Measurements from ENCODE around the gene ARHGAP10.

ARHGAP10 gene

GRCh38 chr4:147938496-147938895 is 206.6 kb downstream of the ARHGAP10 start:
- Histone ChIP-seq H3K9me3 (ENCODE audit: control insufficient read depth, insufficient read depth, low read length) (no peaks in the 10 kb centered on the region), H3K4me3 (ENCODE audit: low read depth, low read length) (no peak overlapping the region), H3K9ac (ENCODE audit: low read depth, low read length) (no peak overlapping the region), H3K27ac (ENCODE audit: low read depth, low read length) (no peak overlapping the region), H3K27me3 (ENCODE audit: control insufficient read depth, insufficient read depth, low read length) (no peaks in the 10 kb centered on the region), H3K4me1 (ENCODE audit: control insufficient read depth, insufficient read depth, low read length) (0 out of 2 replicates have a peak, but pooled peaks cover 4% of the 10 kb centered on the region), H3K36me3 (ENCODE audit: control insufficient read depth, insufficient read depth, low read length) (no peaks in the 10 kb centered on the region)

DNA sequence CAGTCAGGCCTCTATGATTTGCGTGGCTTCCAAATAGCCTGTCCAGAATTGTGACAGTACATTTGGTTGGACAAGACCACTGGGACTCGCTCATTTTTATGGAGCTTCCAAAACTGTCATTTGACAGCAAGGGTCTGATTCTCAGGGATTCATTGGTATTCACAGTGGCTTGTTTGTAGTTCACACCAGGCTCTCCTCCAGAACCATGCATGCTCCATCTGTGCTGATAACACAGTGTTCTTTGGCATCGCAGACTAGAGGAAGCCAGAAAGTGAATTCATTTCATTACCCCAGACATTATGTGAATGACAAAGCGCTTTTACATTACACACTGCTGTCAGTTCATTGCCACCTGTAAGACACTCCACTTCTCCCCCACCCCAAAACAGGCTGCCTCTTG is 208.3 kb downstream of the ARHGAP10 start:
- Histone ChIP-seq H3K9ac (ENCODE audit: low read depth, low read length) (no peak overlapping the region), H3K4me1 (ENCODE audit: control insufficient read depth, insufficient read depth, low read length) (0 out of 2 replicates have a peak, but pooled peaks cover 4% of the 10 kb centered on the region), H3K4me3 (ENCODE audit: low read depth, low read length) (no peak overlapping the region), H3K27me3 (ENCODE audit: control insufficient read depth, insufficient read depth, low read length) (no peaks in the 10 kb centered on the region), H3K27ac (ENCODE audit: low read depth, low read length) (no peak overlapping the region), H3K9me3 (ENCODE audit: control insufficient read depth, insufficient read depth, low read length) (no peaks in the 10 kb centered on the region), H3K36me3 (ENCODE audit: control insufficient read depth, insufficient read depth, low read length) (no peaks in the 10 kb centered on the region)

- Histone ChIP-seq H3K4me1 (ENCODE audit: control insufficient read depth, insufficient read depth, low read length) (0 out of 2 replicates have a peak, but pooled peaks cover 4% of the 10 kb centered on the region), H3K27me3 (ENCODE audit: control insufficient read depth, insufficient read depth, low read length) (no peaks in the 10 kb centered on the region), H3K9me3 (ENCODE audit: control insufficient read depth, insufficient read depth, low read length) (no peaks in the 10 kb centered on the region), H3K9ac (ENCODE audit: low read depth, low read length) (no peak overlapping the region), H3K36me3 (ENCODE audit: control insufficient read depth, insufficient read depth, low read length) (no peaks in the 10 kb centered on the region), H3K4me3 (ENCODE audit: low read depth, low read length) (no peak overlapping the region), H3K27ac (ENCODE audit: low read depth, low read length) (no peak overlapping the region)
Measured at GRCh38 chr4:147941373-147941772, 209.5 kb downstream of the ARHGAP10 start.

DNA sequence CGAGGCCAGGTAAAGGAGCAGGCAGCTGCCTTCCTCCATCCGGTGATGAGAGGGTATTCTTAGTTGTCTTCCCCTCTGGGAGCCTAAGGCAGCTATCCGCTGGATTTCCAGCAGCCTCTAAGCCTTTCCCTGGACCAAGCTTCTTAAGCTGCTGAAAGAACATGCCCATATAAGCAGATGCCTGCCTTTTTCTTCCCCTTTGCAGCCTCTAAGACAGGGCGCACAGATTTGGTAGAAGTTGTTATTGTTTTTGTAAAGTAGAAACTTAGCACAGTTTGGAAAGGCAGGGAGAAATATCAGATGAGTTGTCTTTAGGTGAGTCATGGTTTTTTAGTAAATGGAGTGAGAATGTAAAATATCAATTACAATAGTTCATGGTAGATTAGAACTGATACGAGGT is 210.8 kb downstream of the ARHGAP10 start:
- Histone ChIP-seq H3K4me3 (ENCODE audit: low read depth, low read length) (no peak overlapping the region), H3K9ac (ENCODE audit: low read depth, low read length) (no peak overlapping the region), H3K27ac (ENCODE audit: low read depth, low read length) (no peak overlapping the region)

GRCh38 chr4:147943159-147943638 is 211.3 kb downstream of the ARHGAP10 start:
- Histone ChIP-seq H3K9ac (ENCODE audit: low read depth, low read length) (no peak overlapping the region), H3K9me3 (ENCODE audit: control insufficient read depth, insufficient read depth, low read length) (no peaks in the 10 kb centered on the region), H3K4me1 (ENCODE audit: control insufficient read depth, insufficient read depth, low read length) (0 out of 2 replicates have a peak, but pooled peaks cover 4% of the 10 kb centered on the region), H3K27me3 (ENCODE audit: control insufficient read depth, insufficient read depth, low read length) (no peaks in the 10 kb centered on the region), H3K27ac (ENCODE audit: low read depth, low read length) (no peak overlapping the region), H3K4me3 (ENCODE audit: low read depth, low read length) (no peak overlapping the region), H3K36me3 (ENCODE audit: control insufficient read depth, insufficient read depth, low read length) (no peaks in the 10 kb centered on the region)

More for the DNA sequence above, 210.8 kb downstream of the ARHGAP10 start:
- Histone ChIP-seq H3K4me1 (ENCODE audit: control insufficient read depth, insufficient read depth, low read length) (0 out of 2 replicates have a peak, but pooled peaks cover 4% of the 10 kb centered on the region), H3K27me3 (ENCODE audit: control insufficient read depth, insufficient read depth, low read length) (no peaks in the 10 kb centered on the region), H3K36me3 (ENCODE audit: control insufficient read depth, insufficient read depth, low read length) (no peaks in the 10 kb centered on the region), H3K9me3 (ENCODE audit: control insufficient read depth, insufficient read depth, low read length) (no peaks in the 10 kb centered on the region)

DNA sequence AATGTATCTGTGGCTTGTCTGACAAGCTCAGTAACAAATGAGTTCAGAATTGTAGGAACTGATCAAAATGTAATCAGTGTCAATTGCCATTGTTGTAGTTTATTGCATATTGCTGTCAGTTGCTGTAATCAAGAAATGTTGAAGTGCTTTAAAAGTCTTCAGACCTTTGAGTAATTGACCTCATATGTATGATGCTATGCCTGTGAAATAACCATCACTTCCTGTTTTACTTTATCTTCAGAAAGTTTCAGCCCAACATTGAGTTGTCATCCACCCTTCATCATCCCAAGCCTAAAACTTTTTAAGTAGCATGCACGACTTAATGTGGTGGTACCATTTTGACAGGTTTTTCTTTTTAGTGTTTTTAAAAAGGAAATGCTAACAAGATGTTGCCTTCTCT is 212.4 kb downstream of the ARHGAP10 start:
- H3K36me3 ChIP-seq (ENCODE audit: control insufficient read depth, insufficient read depth, low read length): no peaks in the 10 kb centered on the region
- no peaks in the 10 kb centered on the region for H3K27me3 ChIP-seq (ENCODE audit: control insufficient read depth, insufficient read depth, low read length)
- H3K27ac ChIP-seq (ENCODE audit: low read depth, low read length): no peak overlapping the region
- no peak overlapping the region for H3K9ac ChIP-seq (ENCODE audit: low read depth, low read length)
- no peak overlapping the region for H3K4me3 ChIP-seq (ENCODE audit: low read depth, low read length)
- H3K4me1 ChIP-seq (ENCODE audit: control insufficient read depth, insufficient read depth, low read length): 0 out of 2 replicates have a peak, but pooled peaks cover 4% of the 10 kb centered on the region
- no peaks in the 10 kb centered on the region for H3K9me3 ChIP-seq (ENCODE audit: control insufficient read depth, insufficient read depth, low read length)

DNA sequence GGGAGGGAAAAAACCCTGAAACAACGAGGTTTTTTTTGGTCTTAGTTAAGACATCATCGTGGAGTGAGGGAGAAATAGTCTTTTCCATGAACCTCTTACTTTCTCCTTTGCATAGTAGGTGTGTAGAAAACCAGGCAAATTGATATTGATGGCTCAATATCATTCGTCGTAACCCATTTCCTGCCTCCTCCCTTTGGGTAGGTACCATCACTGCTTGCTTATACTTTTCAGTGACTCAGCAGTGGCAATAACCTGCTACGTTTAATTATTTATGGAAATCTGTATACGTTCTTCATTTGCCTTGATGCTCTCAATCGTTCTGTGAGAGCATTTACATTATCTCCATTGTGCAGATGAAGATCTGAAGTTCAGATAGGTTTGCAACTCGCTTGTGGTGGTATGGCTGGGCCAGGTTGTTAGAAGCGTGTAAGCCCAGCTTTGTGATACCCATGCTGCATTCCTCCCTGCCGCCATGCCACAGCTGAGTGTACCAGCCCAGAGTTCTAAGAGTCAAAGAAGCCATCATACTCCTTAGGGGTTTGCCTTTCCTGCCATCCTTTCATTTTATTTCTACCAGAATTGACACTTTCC is 212.9 kb downstream of the ARHGAP10 start:
- Histone ChIP-seq H3K27me3 (ENCODE audit: control insufficient read depth, insufficient read depth, low read length) (no peaks in the 10 kb centered on the region), H3K9me3 (ENCODE audit: control insufficient read depth, insufficient read depth, low read length) (no peaks in the 10 kb centered on the region)

GRCh38 chr4:147948336-147948735 is 216.4 kb downstream of the ARHGAP10 start:
- Histone ChIP-seq H3K9me3 (ENCODE audit: control insufficient read depth, insufficient read depth, low read length) (no peaks in the 10 kb centered on the region), H3K4me1 (ENCODE audit: control insufficient read depth, insufficient read depth, low read length) (no peaks in the 10 kb centered on the region), H3K4me3 (ENCODE audit: low read depth, low read length) (no peak overlapping the region), H3K27me3 (ENCODE audit: control insufficient read depth, insufficient read depth, low read length) (no peaks in the 10 kb centered on the region), H3K27ac (ENCODE audit: low read depth, low read length) (no peak overlapping the region), H3K36me3 (ENCODE audit: control insufficient read depth, insufficient read depth, low read length) (no peaks in the 10 kb centered on the region), H3K9ac (ENCODE audit: low read depth, low read length) (no peak overlapping the region)

More for the DNA sequence above, 212.9 kb downstream of the ARHGAP10 start:
- Histone ChIP-seq H3K9ac (ENCODE audit: low read depth, low read length) (no peak overlapping the region), H3K36me3 (ENCODE audit: control insufficient read depth, insufficient read depth, low read length) (no peaks in the 10 kb centered on the region), H3K27ac (ENCODE audit: low read depth, low read length) (no peak overlapping the region), H3K4me1 (ENCODE audit: control insufficient read depth, insufficient read depth, low read length) (0 out of 2 replicates have a peak, but pooled peaks cover 4% of the 10 kb centered on the region), H3K4me3 (ENCODE audit: low read depth, low read length) (no peak overlapping the region)

DNA sequence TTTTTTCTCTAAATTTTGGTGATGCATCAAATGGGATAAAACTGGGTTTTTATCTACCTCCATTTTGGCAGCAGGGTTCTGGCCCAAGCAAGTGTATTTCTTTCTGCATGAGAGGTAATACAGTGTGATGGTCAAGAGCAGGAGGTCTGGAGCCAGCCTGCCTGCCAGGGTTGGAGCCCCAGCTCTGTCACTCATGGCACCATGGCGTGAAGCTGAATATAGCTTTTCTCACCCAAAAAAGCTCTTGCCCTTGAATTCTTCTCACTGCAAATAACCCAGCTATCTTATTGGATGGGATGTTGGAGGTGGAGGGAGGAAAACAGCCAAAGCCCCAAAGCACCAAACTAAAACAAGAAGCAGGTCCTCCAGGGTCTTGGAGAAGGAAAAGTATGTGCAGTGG is 218.4 kb downstream of the ARHGAP10 start:
- Histone ChIP-seq H3K9ac (ENCODE audit: low read depth, low read length) (no peak overlapping the region), H3K4me3 (ENCODE audit: low read depth, low read length) (no peak overlapping the region), H3K27me3 (ENCODE audit: control insufficient read depth, insufficient read depth, low read length) (no peaks in the 10 kb centered on the region), H3K4me1 (ENCODE audit: control insufficient read depth, insufficient read depth, low read length) (peaks cover 3% of the 10 kb centered on the region; the same call in 1 of the 2 replicates), H3K36me3 (ENCODE audit: control insufficient read depth, insufficient read depth, low read length) (no peaks in the 10 kb centered on the region), H3K9me3 (ENCODE audit: control insufficient read depth, insufficient read depth, low read length) (no peaks in the 10 kb centered on the region), H3K27ac (ENCODE audit: low read depth, low read length) (no peak overlapping the region)

GRCh38 chr4:147950841-147951240 is 219.0 kb downstream of the ARHGAP10 start:
- Histone ChIP-seq H3K27me3 (ENCODE audit: control insufficient read depth, insufficient read depth, low read length) (no peaks in the 10 kb centered on the region), H3K9ac (ENCODE audit: low read depth, low read length) (no peak overlapping the region), H3K36me3 (ENCODE audit: control insufficient read depth, insufficient read depth, low read length) (no peaks in the 10 kb centered on the region), H3K9me3 (ENCODE audit: control insufficient read depth, insufficient read depth, low read length) (no peaks in the 10 kb centered on the region), H3K27ac (ENCODE audit: low read depth, low read length) (no peak overlapping the region), H3K4me1 (ENCODE audit: control insufficient read depth, insufficient read depth, low read length) (peaks cover 9% of the 10 kb centered on the region), H3K4me3 (ENCODE audit: low read depth, low read length) (no peak overlapping the region)

GRCh38 chr4:147954850-147955249 is 223.0 kb downstream of the ARHGAP10 start:
- Histone ChIP-seq H3K27ac (ENCODE audit: low read depth, low read length) (no peak overlapping the region), H3K9me3 (ENCODE audit: control insufficient read depth, insufficient read depth, low read length) (no peaks in the 10 kb centered on the region), H3K4me3 (ENCODE audit: low read depth, low read length) (no peak overlapping the region), H3K9ac (ENCODE audit: low read depth, low read length) (no peak overlapping the region), H3K36me3 (ENCODE audit: control insufficient read depth, insufficient read depth, low read length) (no peaks in the 10 kb centered on the region), H3K4me1 (ENCODE audit: control insufficient read depth, insufficient read depth, low read length) (peaks cover 33% of the 10 kb centered on the region), H3K27me3 (ENCODE audit: control insufficient read depth, insufficient read depth, low read length) (no peaks in the 10 kb centered on the region)
